Activated T-cell treated with anti-CD3 and anti-CD28 coated beads, Interleukin-2, amount 50 U/mL, for 48 hours (primary cell): ENCODE measurements around the gene HFE.
"Not testable (repeated sequence)": the region's sequence is repeated elsewhere in the genome, so short reads cannot be mapped to it uniquely, and the experiment has no call there.

ENCODE experiments used
- DNase-seq, 2 experiments: peaks; one replicate each; pipeline ENCODE4 v3.0.0-alpha.2; 2020

HFE gene

GRCh38 chr6:26087284-26088115 lies at the start of gene HFE:
TSS of gene HFE (plus strand) at chr6:26087429. CDS start at chr6:26087441, 12 bp downstream.
- peak; percentile 47 to 53 for DNase-seq

- no peak for DNase-seq
Observed at GRCh38 chr6:26041946-26042345, 45.3 kb upstream of the HFE start.

- peak; percentile 83 for DNase-seq
Observed at GRCh38 chr6:26043384-26044139, 43.7 kb upstream of the HFE start.

GRCh38 chr6:26044140-26045064 lies 42.8 kb upstream of the HFE start:
- peak; percentile 68 to 69 for DNase-seq

GRCh38 chr6:26045065-26045927 lies 41.9 kb upstream of the HFE start:
- peak; percentile 82 to 85 for DNase-seq

GRCh38 chr6:26045928-26046368 lies 41.3 kb upstream of the HFE start:
- DNase-seq = no peak

GRCh38 chr6:26047329-26047728 lies 39.9 kb upstream of the HFE start:
- DNase-seq = not testable (repeated sequence)

GRCh38 chr6:26048590-26048989 lies 38.6 kb upstream of the HFE start:
- DNase-seq = no peak

GRCh38 chr6:26051665-26052310 lies 35.4 kb upstream of the HFE start:
- DNase-seq = no peak

- DNase-seq = not testable (repeated sequence)
Observed at GRCh38 chr6:26052762-26053250, 34.4 kb upstream of the HFE start.

GRCh38 chr6:26053992-26054780 lies 33.0 kb upstream of the HFE start:
- DNase-seq = no peak

GRCh38 chr6:26054781-26055718 lies 32.2 kb upstream of the HFE start:
- peak; percentile 87 to 88 for DNase-seq

- DNase-seq = peak; percentile 95 to 96
Observed at GRCh38 chr6:26055719-26056582, 31.3 kb upstream of the HFE start.

- peak; percentile 54 to 59 for DNase-seq
Observed at GRCh38 chr6:26056583-26057350, 30.5 kb upstream of the HFE start.

GRCh38 chr6:26057899-26058298 lies 29.3 kb upstream of the HFE start:
- no peak for DNase-seq

GRCh38 chr6:26058477-26059033 lies 28.7 kb upstream of the HFE start:
- DNase-seq = not testable (repeated sequence)

- no peak for DNase-seq
Observed at GRCh38 chr6:26059941-26060340, 27.3 kb upstream of the HFE start.
